Right lobe of liver (tissue), 6 donors: ENCODE results near the gene STN1. TPM values are rescaled to one million over a fixed set of nuclear protein-coding genes. Genes with fewer than 3 reads are reported as not detected.
A peak's percentile ranks its signal among the peaks of the same experiment; 100 is the strongest.

Experiments used
- ATAC-seq, 4 donors: fragments of 200-7000 bp; cut with Tn5 transposase; one replicate each; pipeline ENCODE4 v1.9.1; 2020; ENCODE audit warnings: mild to moderate bottlenecking in 4 of 4, moderate library complexity in 4 of 4
- DNase-seq, 3 donors: peaks; one replicate each; pipeline ENCODE4 v3.0.0-alpha.2; 2020
- H3K27ac ChIP-seq, 3 donors: fragments of 200-600 bp; one replicate each; pipeline ENCODE4 v1.8.0; 2022
- H3K27me3 ChIP-seq, 2 donors: fragments of 200-600 bp; one replicate each; pipeline ENCODE4 v1.8.0; 2022
- H3K36me3 ChIP-seq, 4 donors: fragments of 200-600 bp; sonication (generic) in 1 of 4; one replicate each; pipeline versions ENCODE4 v1.5.1 to v1.8.0; 2017 to 2022; ENCODE audit warnings: control low read depth in 1 of 4
- H3K4me1 ChIP-seq, 4 donors: fragments of 200-600 bp; sonication (generic) in 1 of 4; one replicate each; pipeline versions ENCODE4 v1.5.1 to v1.8.0; 2017 to 2022; ENCODE audit warnings: control low read depth in 1 of 4
- H3K4me3 ChIP-seq, 3 donors: fragments of 200-600 bp; one replicate each; pipeline ENCODE4 v1.8.0; 2022
- H3K9me3 ChIP-seq, 4 donors: fragments of 200-600 bp; sonication (generic) in 1 of 4; one replicate each; pipeline versions ENCODE4 v1.5.1 to v1.8.0; 2017 to 2022; ENCODE audit warnings: control low read depth in 1 of 4
- CTCF ChIP-seq, 4 donors: fragments of 200-600 bp in 3 of 4; fragments of 450-650 bp in 1 of 4; IDR thresholded peaks; one replicate each; pipeline versions ENCODE4 v1.5.1 to v1.8.0; 2016 to 2022; ENCODE audit warnings: antibody characterized with exemption in 4 of 4, mild to moderate bottlenecking in 2 of 4
- POLR2A ChIP-seq: fragments of 450-650 bp; IDR thresholded peaks from one replicate; pipeline ENCODE4 v1.6.1; 2017; ENCODE audit warnings: antibody characterized with exemption, mild to moderate bottlenecking
- WGBS: methylation state at CpG from one replicate; pipeline ENCODE4 v1.1.6; 2018; ENCODE audit warnings: low coverage, low lambda C conversion rate; ENCODE audit not compliant: insufficient coverage; ENCODE audit errors: missing lambda C conversion rate; 5-methylcytosine and 5-hydroxymethylcytosine counted together
- intact Hi-C, 2 donors: fragments of 100-400 bp; cut with DNase I; formaldehyde crosslinking; loops; one replicate each; pipeline versions ENCODE4 v1.11.2 to v1.14.1; 2022
- total RNA-seq, 6 experiments: library from RNA; depleted of rRNA in 2 of 6; stranded (reverse); fragments of >200 nt in 2 of 6; fragmentation: NEBNext Ultra II Directional in 3 of 6; extraction: Animal tissue kit (Norgen Biotek cat#: 25700) in 3 of 6; gene quantifications; one replicate each; pipeline versions ENCODE4 v1.1.0 to v1.2.4, GENCODE V29; 2016 to 2023
- donor health status: DM: no; HTN: yes; CAD: no.
- donor health status: DM: no; HTN: no; CAD: no.
- donor health status: DM: no; HTN: no; CAD: no.
- donor health status: DM: no; HTN: yes; CAD: no.
- donor health status: DM: no; HTN: yes; CAD: no.

Gene STN1
- total RNA-seq, 6 experiments from 2014 or later: 6.1 to 13.3 (median 6.6) TPM

- TF ChIP-seq CTCF (IDR thresholded peaks at IDR 0.05) (no peak), POLR2A (no peak)
- intact Hi-C loops: no loop called here
- ATAC-seq (no peak), DNase-seq (no peak)
- peaks cover 0 to 26% (median 8%) of the 10 kb centered on the region in 4 donors for H3K4me1 ChIP-seq
- no peaks in the 10 kb centered on the region for H3K36me3 ChIP-seq
- WGBS: 15% methylated on average over 2 of the region's 2 CpGs
- no peaks in the 10 kb centered on the region for H3K27me3 ChIP-seq
- H3K27ac ChIP-seq: peak overlapping the region; percentile 7 to 81 (median 67)
- H3K9me3 ChIP-seq: no peaks in the 10 kb centered on the region
- H3K4me3 ChIP-seq: peak overlapping the region; percentile 53 to 84 (median 62)
These were observed 1.1 kb downstream of the STN1 start for GRCh38 chr10:103916876-103917275.

GRCh38 chr10:103916254-103916653 lies 1.7 kb downstream of the STN1 start:
- WGBS: 22% methylated on average over 1 of the region's 1 CpG
- no peaks in the 10 kb centered on the region for H3K36me3 ChIP-seq
- H3K27ac ChIP-seq: peak overlapping the region in 2 of 3 donors; percentile 67 to 81
- intact Hi-C loops: no loop called here
- H3K9me3 ChIP-seq: no peaks in the 10 kb centered on the region
- TF ChIP-seq POLR2A (no peak), CTCF (IDR thresholded peaks at IDR 0.05) (no peak)
- ATAC-seq (no peak), DNase-seq (no peak)
- no peaks in the 10 kb centered on the region for H3K27me3 ChIP-seq
- peaks cover 0 to 26% (median 8%) of the 10 kb centered on the region in 4 donors for H3K4me1 ChIP-seq
- H3K4me3 ChIP-seq: no peak overlapping the region

- ATAC-seq: no peak
- intact Hi-C loops: no loop called here
- Histone ChIP-seq H3K27ac (peak overlapping the region in 2 of 3 donors; percentile 23 to 67), H3K9me3 (no peaks in the 10 kb centered on the region), H3K36me3 (no peaks in the 10 kb centered on the region), H3K4me3 (no peak overlapping the region), H3K4me1 (peaks cover 0 to 26% (median 8%) of the 10 kb centered on the region in 4 donors), H3K27me3 (no peaks in the 10 kb centered on the region)
- no peak for DNase-seq
- WGBS: 54% methylated on average over 6 of the region's 6 CpGs
- TF ChIP-seq POLR2A: no peak
- TF ChIP-seq CTCF (IDR thresholded peaks at IDR 0.05): no peak
These were observed 2.2 kb downstream of the STN1 start for GRCh38 chr10:103915796-103916195.

- H3K27ac ChIP-seq: no peak overlapping the region
- H3K4me1 ChIP-seq: peaks cover 0 to 22% (median 10%) of the 10 kb centered on the region in 4 donors
These were observed 5.2 kb downstream of the STN1 start for GRCh38 chr10:103912759-103913158.

More at GRCh38 chr10:103912759-103913158, 5.2 kb downstream of the STN1 start:
- Histone ChIP-seq H3K27me3 (no peaks in the 10 kb centered on the region), H3K36me3 (no peaks in the 10 kb centered on the region), H3K9me3 (no peaks in the 10 kb centered on the region), H3K4me3 (no peak overlapping the region)
- no peak for TF ChIP-seq CTCF (IDR thresholded peaks at IDR 0.05)
- no peak for TF ChIP-seq POLR2A
- 92% methylated on average over 3 of the region's 4 CpGs for WGBS
- DNase-seq (no peak), ATAC-seq (no peak)
- intact Hi-C loops: no loop called here
